Measurements from ENCODE around the gene MCHR1. TPM values are rescaled to one million over a fixed set of nuclear protein-coding genes. Genes with fewer than 3 reads are reported as not detected.

The MCHR1 gene
- total RNA-seq, 2 donors from 2014 or later, result 0.53 TPM; not detected in 1

- H3K36me3 ChIP-seq (ENCODE audit: control insufficient read depth, insufficient read depth, low read length), result no peaks in the 10 kb centered on the region
- 82 to 88% methylated on average over 6 to 7 of the region's 7 CpGs for WGBS, 2 experiments (ENCODE audit: insufficient coverage in 1 of 2, insufficient read length in 1 of 2)
- Mint-ChIP-seq H3K4me3 (no peak overlapping the region), H3K36me3 (ENCODE audit: low read depth) (no peaks in the 10 kb centered on the region), H3K4me1 (peaks cover 16% of the 10 kb centered on the region), H3K27me3 (ENCODE audit: insufficient read depth) (peaks cover 93% of the 10 kb centered on the region), H3K9me3 (no peaks in the 10 kb centered on the region), H3K27ac (no peak overlapping the region)
- H3K9ac ChIP-seq (ENCODE audit: extremely low read depth, low read length, poor library complexity, severe bottlenecking), result no peak overlapping the region
- H3K27me3 ChIP-seq (ENCODE audit: control insufficient read depth, insufficient read depth, low read length, poor library complexity, severe bottlenecking), result peaks cover 93% of the 10 kb centered on the region
- no peaks in the 10 kb centered on the region for H3K4me1 ChIP-seq (ENCODE audit: control insufficient read depth, insufficient read depth, low read length)
- DNase-seq, result no peak
- no peak overlapping the region for H3K27ac ChIP-seq (ENCODE audit: low read depth, low read length)
- no peaks in the 10 kb centered on the region for H3K9me3 ChIP-seq (ENCODE audit: control insufficient read depth, low read length)
- TF ChIP-seq CTCF (conservative IDR thresholded peaks at IDR 0.05), result no peak
- no peak overlapping the region for H3K4me3 ChIP-seq (ENCODE audit: low read length)
Observed at GRCh38 chr22:40694411-40694810, 15.1 kb downstream of the MCHR1 start.

GRCh38 chr22:40701274-40701673 is 22.0 kb downstream of the MCHR1 start:
- H3K36me3 Mint-ChIP-seq (ENCODE audit: low read depth), result peaks cover 3% of the 10 kb centered on the region
- no peaks in the 10 kb centered on the region for H3K9me3 Mint-ChIP-seq
- Histone ChIP-seq H3K4me1 (ENCODE audit: control insufficient read depth, insufficient read depth, low read length) (no peaks in the 10 kb centered on the region), H3K9ac (ENCODE audit: extremely low read depth, low read length, poor library complexity, severe bottlenecking) (no peak overlapping the region), H3K9me3 (ENCODE audit: control insufficient read depth, low read length) (no peaks in the 10 kb centered on the region), H3K27me3 (ENCODE audit: control insufficient read depth, insufficient read depth, low read length, poor library complexity, severe bottlenecking) (peaks cover 33% of the 10 kb centered on the region), H3K4me3 (ENCODE audit: low read length) (no peak overlapping the region), H3K27ac (ENCODE audit: low read depth, low read length) (no peak overlapping the region), H3K36me3 (ENCODE audit: control insufficient read depth, insufficient read depth, low read length) (no peaks in the 10 kb centered on the region)
- no peak for DNase-seq
- H3K27ac Mint-ChIP-seq, result no peak overlapping the region
- no peak for TF ChIP-seq CTCF (conservative IDR thresholded peaks at IDR 0.05)
- H3K27me3 Mint-ChIP-seq (ENCODE audit: insufficient read depth), result peaks cover 59% of the 10 kb centered on the region
- H3K4me3 Mint-ChIP-seq, result no peak overlapping the region
- H3K4me1 Mint-ChIP-seq, result no peaks in the 10 kb centered on the region
- WGBS, 2 experiments (ENCODE audit: insufficient coverage in 1 of 2, insufficient read length in 1 of 2), result 92 to 94% methylated on average over 7 of the region's 7 CpGs

- Histone ChIP-seq H3K9ac (ENCODE audit: extremely low read depth, low read length, poor library complexity, severe bottlenecking) (no peak overlapping the region), H3K4me3 (ENCODE audit: low read length) (no peak overlapping the region), H3K4me1 (ENCODE audit: control insufficient read depth, insufficient read depth, low read length) (no peaks in the 10 kb centered on the region), H3K27ac (ENCODE audit: low read depth, low read length) (no peak overlapping the region), H3K9me3 (ENCODE audit: control insufficient read depth, low read length) (peaks cover 9% of the 10 kb centered on the region), H3K36me3 (ENCODE audit: control insufficient read depth, insufficient read depth, low read length) (no peaks in the 10 kb centered on the region), H3K27me3 (ENCODE audit: control insufficient read depth, insufficient read depth, low read length, poor library complexity, severe bottlenecking) (peaks cover 14% of the 10 kb centered on the region)
- Mint-ChIP-seq H3K36me3 (ENCODE audit: low read depth) (peaks cover 7% of the 10 kb centered on the region), H3K4me3 (no peak overlapping the region), H3K27ac (no peak overlapping the region), H3K4me1 (no peaks in the 10 kb centered on the region), H3K27me3 (ENCODE audit: insufficient read depth) (peaks cover 42% of the 10 kb centered on the region), H3K9me3 (peaks cover 15% of the 10 kb centered on the region)
- 91% methylated on average over 1 of the region's 1 CpG for WGBS, 2 experiments (ENCODE audit: insufficient coverage in 1 of 2, insufficient read length in 1 of 2)
- DNase-seq, result no peak
- TF ChIP-seq CTCF (conservative IDR thresholded peaks at IDR 0.05), result no peak
Observed at GRCh38 chr22:40703174-40703573, 23.9 kb downstream of the MCHR1 start.

Measured in endodermal cell (in vitro differentiated cells).